Epithelial cell of proximal tubule (primary cell): ENCODE measurements around the gene WAPL. TPM values are rescaled to one million over a fixed set of nuclear protein-coding genes. Genes with fewer than 3 reads are reported as not detected.
A peak's percentile ranks its signal among the peaks of the same experiment; 100 is the strongest.

Experiments
- DNase-seq: peaks from one replicate; pipeline ENCODE4 v3.0.0-alpha.2; 2011; ENCODE audit warnings: low read depth
- H3K4me3 ChIP-seq: 2 replicates; pipeline ENCODE4 v1.5.1; 2011; ENCODE audit warnings: low read depth, mild to moderate bottlenecking, low read length
- total RNA-seq: library from RNA; depleted of rRNA; stranded (reverse); fragments of >200 nt; gene quantifications from 2 replicates; pipeline ENCODE4 v1.2.3, GENCODE V29; 2015
- TF ChIP-seq, protein P1 (sequence below): conservative IDR thresholded peaks from 2 replicates; pipeline ENCODE4 v1.5.1; 2012; ENCODE audit warnings: low read depth, mild to moderate bottlenecking, low read length

The WAPL gene
- total RNA-seq, 1 donor from 2014 or later, result 27.6 TPM

DNA sequence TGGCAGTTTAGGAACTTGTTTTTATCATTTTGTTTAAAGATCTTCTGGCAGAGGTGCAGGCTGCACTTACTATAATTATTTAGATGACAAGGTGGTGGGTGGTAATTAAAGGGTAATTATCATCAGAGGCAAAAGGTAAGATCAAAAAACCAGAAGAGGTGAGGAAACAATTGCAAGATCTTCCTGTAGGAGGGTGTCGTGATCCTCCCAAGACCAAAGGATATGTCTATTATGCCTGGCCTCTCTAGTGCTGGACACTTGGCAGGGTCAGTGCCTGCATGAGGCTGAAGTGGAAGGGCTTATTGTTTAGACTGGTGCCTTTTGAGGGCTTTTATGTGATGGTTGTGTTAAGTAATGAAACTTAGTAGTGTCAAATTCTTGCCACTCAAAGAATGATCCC is 1.8 kb upstream of the WAPL start:
- no peak for DNase-seq
- TF ChIP-seq, protein P1, sequence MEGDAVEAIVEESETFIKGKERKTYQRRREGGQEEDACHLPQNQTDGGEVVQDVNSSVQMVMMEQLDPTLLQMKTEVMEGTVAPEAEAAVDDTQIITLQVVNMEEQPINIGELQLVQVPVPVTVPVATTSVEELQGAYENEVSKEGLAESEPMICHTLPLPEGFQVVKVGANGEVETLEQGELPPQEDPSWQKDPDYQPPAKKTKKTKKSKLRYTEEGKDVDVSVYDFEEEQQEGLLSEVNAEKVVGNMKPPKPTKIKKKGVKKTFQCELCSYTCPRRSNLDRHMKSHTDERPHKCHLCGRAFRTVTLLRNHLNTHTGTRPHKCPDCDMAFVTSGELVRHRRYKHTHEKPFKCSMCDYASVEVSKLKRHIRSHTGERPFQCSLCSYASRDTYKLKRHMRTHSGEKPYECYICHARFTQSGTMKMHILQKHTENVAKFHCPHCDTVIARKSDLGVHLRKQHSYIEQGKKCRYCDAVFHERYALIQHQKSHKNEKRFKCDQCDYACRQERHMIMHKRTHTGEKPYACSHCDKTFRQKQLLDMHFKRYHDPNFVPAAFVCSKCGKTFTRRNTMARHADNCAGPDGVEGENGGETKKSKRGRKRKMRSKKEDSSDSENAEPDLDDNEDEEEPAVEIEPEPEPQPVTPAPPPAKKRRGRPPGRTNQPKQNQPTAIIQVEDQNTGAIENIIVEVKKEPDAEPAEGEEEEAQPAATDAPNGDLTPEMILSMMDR, result peak; percentile 63
- peak overlapping the region; percentile 91 for H3K4me3 ChIP-seq

DNA sequence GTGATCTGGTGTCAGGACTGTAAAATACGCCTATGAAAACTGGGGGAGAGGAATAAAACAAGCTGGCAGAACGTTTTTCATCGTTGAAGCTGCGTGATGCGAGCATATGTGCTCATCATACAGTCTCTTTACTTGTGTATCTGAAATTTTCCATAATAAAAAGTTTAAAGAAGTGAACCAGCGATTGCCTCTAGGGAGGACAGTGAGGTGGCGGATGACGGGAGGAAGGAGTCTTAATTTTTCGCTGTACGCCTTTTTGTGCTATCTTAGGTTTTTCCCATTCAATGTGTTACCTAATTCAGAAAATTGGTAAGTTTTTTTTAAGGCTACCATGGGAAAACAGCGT is 891 bp upstream of the WAPL start:
- no peak for DNase-seq
- TF ChIP-seq, protein P1, result no peak
- peak overlapping the region; percentile 91 for H3K4me3 ChIP-seq

DNA sequence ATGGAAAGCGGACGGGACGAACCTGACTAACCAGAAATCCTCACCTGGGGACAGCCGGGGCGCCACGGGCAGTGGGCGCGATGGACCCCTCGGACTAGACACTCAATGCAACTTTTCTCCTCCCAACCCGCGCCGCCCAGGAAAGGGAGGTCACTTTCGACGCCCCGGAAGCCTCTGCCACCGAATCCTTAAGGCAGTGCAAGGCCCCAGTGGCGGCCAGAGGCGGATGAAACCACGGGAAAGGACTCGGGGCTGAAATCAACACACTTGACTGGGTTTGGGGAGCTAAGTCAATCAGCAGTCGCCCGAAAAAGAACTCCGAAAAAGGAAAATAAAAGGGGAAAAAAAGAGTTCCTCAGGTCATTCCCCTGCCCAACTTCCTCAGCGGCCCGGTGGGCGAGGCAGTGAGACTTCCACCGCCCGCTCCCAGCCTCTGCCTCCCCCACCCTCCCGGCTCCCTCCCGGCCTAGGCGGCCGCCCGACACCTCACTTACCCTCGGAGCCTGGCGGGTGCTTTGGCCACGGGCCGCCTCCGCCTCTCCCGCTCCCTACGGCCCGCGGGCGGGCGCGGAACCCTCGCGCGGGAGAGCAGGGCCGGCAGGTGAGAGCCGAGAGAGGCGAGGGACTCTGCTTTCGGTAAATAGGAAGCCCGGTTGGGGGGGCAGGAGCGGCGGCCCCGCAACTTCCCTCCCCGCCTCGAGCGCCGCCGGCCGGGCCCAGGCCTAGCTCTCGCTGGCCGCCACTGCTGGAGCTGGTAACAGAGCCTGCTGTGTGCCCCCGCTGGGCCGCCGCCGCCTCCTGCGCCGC is 518 bp downstream of the WAPL start:
- H3K4me3 ChIP-seq, result peak overlapping the region; percentile 91
- TF ChIP-seq, protein P1, result no peak
- no peak for DNase-seq

DNA sequence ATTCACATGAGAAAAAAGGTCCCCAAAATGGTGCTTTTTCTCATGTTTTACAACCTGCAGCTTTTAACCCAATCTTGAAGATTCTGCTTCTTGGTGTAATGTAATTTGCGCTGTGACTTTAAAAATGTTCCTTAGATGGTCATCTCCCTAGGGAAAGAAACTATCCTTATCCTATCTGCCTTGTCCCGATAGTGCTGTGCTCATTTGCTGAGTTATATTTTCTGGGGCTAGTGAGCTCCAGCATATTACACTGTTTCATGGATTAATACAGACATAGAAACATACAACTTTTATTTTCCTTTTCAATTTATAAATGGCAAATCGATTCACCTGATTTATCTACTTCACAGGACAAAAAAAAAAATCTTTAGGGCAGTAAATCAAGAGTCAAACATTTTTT is 2.8 kb downstream of the WAPL start:
- no peak for DNase-seq
- TF ChIP-seq, protein P1, result no peak
- peak overlapping the region; percentile 0 for H3K4me3 ChIP-seq

DNA sequence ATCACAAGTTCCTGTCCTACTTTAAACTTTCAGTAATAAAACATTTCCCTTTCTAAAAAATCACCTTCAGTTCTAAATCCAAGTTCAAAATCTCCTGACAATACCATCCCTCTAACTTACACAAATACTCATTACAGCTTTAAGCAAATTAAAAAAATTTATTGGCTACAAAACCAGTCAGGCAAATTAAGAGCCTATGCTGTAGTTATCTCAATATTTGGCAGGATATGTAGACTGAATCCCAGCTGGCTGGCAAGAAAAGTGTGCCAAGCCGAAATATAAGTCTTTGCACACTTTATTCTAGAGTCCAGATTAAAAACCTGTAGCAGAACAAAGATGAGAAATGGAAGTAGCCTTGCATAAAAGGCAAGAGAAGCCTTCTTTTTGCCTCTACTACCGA is 9.5 kb downstream of the WAPL start:
- DNase-seq, result no peak
- TF ChIP-seq, protein P1, result no peak
- no peak overlapping the region for H3K4me3 ChIP-seq

DNA sequence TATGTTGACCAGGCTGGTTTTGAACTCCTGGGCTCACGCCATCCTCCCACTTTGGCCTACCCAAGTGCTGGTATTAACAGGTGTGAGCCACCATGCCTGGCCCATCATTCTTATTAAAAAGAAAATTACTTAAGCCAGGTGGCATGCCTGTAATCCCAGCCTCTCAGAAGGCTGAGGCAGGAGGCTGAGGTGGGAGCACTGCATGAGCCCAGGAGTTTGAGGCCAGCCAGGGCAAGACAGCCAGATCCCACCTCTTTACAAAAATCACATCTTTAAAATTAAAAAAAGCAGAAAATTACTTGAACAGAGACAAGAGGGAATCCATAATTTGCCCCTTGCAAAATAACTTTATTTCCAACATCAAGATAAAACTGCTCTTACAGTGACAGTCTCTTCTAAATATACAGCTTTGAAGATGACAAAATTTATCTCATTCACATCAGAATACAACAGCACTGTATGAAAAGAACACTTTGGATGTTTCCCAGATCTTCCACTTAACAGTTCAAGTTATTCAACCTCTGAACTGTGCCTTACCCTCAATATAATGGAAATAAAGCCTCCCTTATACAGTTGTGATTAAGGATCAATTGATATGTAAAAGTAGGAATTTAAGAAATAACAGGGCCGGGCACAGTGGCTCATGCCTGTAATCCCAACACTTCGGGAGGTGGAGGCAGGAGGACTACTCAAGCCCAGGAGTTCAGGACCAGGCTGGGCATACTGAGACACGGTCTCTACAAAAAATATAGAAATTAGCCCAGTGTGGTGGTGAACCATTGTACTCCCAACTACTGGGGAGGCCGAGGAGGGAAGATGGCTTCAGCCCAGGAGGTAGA is 10.3 kb downstream of the WAPL start:
- TF ChIP-seq, protein P1, result no peak
- DNase-seq, result no peak
- H3K4me3 ChIP-seq, result no peak overlapping the region

DNA sequence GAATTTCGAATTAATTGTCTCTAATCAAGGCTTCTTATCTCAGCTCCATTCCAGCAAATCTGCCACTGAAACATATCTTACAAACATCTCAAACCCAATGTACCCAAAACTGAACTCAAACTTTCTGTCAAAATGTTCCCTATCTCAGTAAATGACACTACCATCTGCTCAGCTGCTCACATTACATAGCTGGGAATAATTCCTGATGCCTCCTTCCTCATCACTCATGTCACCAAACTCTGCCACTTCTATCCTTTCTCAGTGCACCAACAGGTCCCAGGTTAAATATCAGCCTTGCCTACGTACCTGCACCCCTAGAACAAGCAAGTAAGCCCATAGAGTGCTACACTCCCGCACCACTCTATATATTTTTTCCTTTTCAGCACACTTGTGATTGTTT is 12.4 kb downstream of the WAPL start:
- TF ChIP-seq, protein P1, result no peak
- no peak for DNase-seq
- no peak overlapping the region for H3K4me3 ChIP-seq
